ENCODE data around the gene PPP1R3F.

DNA sequence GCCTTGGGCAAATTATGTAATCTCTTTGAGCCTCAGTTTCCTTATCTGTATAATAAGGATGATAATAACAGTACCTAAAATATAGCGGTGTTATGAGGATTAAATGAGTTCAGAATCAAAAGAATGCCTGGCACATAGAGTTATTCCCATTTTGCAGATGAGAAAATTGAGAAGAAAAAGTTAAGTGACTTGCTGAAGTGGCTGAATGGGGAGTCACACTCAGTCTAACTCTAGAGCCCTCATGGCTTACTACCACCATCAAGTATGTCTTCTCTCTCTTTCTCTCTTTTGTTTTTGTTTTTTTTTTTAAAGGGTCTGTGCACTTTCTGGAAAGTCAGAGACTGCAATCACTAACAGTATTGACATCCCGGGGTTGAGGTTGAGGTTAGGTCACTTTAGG is 37.1 kb upstream of the PPP1R3F start:
- TF ChIP-seq TCF4 (CRISPR knock-in tag; IDR thresholded peaks at IDR 0.05; ENCODE audit: borderline replicate concordance) (no peak), GLIS3 (CRISPR knock-in tag; IDR thresholded peaks at IDR 0.05) (no peak), ARNTL (CRISPR knock-in tag; IDR thresholded peaks at IDR 0.05; ENCODE audit: borderline replicate concordance, low read depth) (no peak), ESRRG (CRISPR knock-in tag; IDR thresholded peaks at IDR 0.05) (no peak)
- TF ChIP-seq, protein P1, sequence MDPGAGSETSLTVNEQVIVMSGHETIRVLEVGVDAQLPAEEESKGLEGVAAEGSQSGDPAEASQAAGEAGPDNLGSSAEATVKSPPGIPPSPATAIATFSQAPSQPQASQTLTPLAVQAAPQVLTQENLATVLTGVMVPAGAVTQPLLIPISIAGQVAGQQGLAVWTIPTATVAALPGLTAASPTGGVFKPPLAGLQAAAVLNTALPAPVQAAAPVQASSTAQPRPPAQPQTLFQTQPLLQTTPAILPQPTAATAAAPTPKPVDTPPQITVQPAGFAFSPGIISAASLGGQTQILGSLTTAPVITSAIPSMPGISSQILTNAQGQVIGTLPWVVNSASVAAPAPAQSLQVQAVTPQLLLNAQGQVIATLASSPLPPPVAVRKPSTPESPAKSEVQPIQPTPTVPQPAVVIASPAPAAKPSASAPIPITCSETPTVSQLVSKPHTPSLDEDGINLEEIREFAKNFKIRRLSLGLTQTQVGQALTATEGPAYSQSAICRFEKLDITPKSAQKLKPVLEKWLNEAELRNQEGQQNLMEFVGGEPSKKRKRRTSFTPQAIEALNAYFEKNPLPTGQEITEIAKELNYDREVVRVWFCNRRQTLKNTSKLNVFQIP (CRISPR knock-in tag; IDR thresholded peaks at IDR 0.05; ENCODE audit: borderline replicate concordance, low read depth) = no peak

Measured in SK-N-SH treated with all-trans-retinoic acid at 6 μM for 48 hours (cell line).